Endothelial cell of umbilical vein (primary cell): ENCODE data around the gene MAML1.

Experiments used
- EZH2 ChIP-seq: IDR thresholded peaks from 2 replicates; pipeline ENCODE4 v1.6.1; 2012; ENCODE audit warnings: borderline replicate concordance, low read depth, mild to moderate bottlenecking, moderate library complexity, low read length, inconsistent platforms; ENCODE audit not compliant: severe bottlenecking
- POLR2A ChIP-seq: IDR thresholded peaks from 2 replicates; pipeline ENCODE4 v1.6.1; 2012; ENCODE audit warnings: low read depth, mild to moderate bottlenecking, control low read depth, low read length

DNA sequence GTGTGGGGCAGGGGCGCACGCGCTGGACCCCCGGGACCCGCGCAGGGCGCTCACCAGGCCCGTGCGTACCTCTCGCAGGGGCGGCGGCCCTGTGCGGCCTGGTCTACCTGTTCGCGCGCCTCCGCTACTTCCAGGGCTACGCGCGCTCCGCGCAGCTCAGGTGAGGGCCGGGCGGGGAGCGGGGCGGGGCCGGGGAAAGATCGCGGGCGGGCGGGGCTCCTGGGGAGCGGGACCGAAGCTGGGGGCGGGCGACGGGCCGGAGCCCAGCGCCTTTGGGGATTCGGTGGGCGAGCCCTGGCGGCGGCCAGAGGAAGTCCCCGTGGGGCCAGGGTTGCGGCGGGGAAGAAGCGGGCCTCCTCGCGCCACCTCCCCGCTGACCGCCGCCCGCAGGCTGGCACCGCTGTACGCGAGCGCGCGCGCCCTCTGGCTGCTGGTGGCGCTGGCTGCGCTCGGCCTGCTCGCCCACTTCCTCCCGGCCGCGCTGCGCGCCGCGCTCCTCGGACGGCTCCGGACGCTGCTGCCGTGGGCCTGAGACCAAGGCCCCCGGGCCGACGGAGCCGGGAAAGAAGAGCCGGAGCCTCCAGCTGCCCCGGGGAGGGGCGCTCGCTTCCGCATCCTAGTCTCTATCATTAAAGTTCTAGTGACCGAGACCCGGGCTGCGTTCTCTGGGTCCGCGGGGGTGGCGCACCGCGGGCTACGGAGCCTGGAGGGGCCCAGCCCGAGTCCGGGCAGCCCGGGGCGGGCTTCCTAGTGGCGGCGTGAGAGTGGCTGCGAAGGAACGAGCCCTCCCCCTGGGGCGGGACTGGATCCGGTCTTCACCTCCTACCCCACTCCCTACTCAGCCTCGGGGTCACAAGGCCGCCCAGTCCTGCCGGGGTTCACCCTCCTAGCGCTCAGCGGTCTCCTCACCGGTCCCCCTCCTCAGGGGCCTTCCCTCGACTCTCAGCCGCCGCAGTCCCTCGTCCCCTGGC lies 63.5 kb downstream of the MAML1 start:
- no peak for TF ChIP-seq EZH2
- TF ChIP-seq POLR2A, result peak; percentile 61
